ENCODE data around the gene TELO2.
"Not testable (repeated sequence)": the region's sequence is repeated elsewhere in the genome, so short reads cannot be mapped to it uniquely, and the experiment has no call there.

Gene TELO2

DNA sequence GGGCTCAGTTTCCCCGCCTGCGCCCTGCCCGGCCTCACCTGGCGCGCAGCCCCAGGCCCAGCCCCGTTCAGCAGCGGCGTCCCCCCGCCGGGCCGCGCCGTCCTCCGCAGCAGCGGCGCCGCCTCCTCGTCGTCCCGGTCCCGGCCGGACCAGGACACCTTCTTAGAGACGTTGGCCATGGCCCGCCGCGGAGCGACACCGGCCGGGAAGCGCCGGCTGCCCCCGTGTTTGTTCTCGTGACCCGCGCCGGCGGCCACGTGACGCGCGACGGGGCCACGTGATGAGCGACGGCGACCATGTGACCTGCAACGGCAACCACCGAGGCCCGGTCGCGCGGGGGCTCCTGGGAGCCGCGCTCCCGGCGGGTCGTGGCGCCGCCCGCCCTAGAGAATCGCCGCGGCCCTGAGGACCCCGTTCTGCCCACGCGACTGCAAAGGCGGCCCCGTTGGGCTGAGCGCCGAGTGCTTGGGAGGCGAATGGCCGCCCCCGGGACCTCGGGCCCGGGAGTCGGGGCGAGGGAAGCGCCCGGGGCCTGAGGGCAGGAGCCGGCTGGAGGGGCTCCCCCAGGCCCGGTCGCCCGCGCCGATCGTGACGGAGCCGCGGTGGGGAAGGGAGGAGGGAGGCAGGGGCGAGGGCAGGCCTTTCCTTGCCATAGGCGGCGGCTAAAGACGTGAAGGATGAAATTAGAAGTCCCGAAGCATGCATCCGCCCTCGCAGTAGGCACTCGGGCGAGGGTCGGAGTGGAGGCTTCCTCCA lies 18.2 kb upstream of the TELO2 start, which contains the start of gene CLCN7:
Gene CLCN7, minus strand, starts transcription at position 233 of the 756 bp plus-strand sequence. Its CDS starts 54 bp downstream, at position 179.
- in situ Hi-C loops (cut with MboI; ENCODE audit: low sequenced_read_pairs), result no loop called here

DNA sequence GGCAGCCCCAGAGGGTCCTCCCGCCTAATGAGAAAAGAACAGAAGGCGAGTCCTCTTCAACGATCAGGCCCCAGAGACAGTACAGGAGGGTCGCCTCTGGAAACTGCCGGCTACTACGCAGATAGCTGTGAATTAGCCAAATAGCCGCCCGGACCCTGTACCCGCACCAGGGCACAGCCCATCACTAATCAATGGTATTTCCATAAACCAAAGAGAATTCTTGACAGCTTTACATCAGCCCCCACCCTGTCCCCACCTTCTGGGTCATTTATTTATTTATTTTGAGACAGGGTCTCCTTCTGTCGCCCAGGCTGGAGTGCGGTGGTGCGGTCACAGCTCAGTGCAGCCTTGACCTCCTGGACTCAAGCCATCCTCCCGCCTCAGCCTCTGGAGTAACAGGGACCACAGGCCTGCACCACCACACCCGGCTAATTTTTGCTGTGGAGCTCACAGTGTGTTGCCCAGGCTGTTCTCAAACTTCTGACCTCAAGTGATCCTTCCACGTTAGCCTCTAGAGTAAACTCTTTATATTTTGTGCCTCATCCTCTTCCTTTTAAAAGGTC lies 17.5 kb upstream of the TELO2 start:
- in situ Hi-C loops (cut with MboI; ENCODE audit: low sequenced_read_pairs), result no loop called here

DNA sequence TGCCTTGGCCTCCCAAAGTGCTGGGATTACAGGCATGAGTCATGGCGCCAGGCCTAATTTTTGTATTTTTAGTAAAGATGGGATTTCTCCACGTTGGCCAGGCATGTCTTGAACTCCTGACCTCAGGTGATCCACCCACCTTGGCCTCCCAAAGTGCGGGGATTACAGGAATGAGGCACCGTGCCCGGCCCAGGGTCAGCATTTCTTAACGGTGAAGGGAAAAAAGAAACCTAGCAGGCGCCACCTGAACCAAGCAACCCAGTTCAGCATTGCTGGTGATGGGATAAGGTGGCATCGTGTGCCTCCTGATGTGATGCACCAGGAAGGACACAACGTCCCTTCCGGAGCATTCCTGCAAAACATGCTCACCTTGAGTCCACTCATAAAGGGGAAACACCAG lies 16.1 kb upstream of the TELO2 start:
- in situ Hi-C loops (cut with MboI; ENCODE audit: low sequenced_read_pairs), result no loop called here

DNA sequence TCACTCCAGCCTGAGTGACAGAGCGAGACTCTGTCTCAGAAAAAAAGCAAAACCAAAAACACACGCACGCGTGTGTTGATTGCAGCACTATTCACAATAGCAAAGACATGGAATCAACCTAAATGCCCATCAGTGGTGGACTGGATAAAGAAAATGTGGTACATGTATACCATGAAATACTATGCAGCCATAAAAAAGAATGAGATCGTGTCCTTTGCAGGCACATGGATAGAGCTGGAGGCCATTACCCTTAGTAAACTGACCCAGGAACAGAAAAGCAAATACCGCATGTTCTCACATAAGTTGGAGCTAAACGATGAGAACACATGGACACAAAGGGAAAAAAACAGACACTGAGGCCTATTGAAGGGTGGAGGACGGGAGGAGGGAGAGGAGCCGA lies 14.2 kb upstream of the TELO2 start:
- in situ Hi-C loops (cut with MboI; ENCODE audit: low sequenced_read_pairs), result not testable (repeated sequence)

DNA sequence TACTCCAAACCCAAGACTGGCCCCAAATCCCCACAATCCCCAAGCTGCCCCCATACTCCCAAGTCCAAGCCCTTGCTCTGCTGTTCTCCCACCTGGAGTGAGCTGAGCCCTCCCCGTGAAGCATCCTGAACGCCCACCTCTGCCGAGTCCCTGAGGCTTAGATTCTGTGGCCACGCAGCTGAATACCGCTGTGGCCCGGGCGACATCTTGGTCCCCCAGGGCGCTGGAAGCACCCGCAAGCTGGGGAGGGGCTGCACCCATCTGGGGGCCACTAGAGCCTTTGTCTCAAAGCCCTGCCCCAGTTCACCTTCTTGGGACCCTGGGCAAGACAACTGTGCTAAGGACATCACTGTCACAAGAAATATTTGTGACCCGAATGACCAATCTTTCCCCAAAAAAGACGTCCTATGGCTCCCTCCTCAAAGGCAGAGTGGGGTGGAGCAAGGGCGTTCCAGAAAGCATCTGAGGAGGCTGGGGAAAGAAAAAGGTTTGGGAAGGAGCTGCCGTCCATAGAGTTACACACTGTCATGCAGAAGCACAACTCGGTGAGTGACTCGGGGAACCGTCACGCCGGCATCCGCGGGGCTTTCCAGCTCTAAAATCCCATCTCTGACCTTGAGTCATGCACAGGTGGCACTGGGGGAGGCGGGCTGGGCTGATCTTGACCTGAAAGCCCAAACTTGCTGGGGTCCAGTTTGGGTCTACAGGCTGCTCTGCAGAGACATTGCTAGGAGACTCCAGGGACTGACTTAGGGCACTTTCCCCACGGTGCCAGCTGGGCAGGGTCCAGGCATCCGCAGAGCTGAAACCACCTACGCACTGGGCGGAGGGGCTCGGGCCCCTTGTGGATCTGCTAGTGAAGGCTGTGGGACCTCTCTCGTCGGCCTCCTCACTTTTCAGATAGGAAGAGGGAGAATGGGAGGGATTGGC lies 11.0 kb upstream of the TELO2 start:
- in situ Hi-C loops (cut with MboI; ENCODE audit: low sequenced_read_pairs), result no loop called here

DNA sequence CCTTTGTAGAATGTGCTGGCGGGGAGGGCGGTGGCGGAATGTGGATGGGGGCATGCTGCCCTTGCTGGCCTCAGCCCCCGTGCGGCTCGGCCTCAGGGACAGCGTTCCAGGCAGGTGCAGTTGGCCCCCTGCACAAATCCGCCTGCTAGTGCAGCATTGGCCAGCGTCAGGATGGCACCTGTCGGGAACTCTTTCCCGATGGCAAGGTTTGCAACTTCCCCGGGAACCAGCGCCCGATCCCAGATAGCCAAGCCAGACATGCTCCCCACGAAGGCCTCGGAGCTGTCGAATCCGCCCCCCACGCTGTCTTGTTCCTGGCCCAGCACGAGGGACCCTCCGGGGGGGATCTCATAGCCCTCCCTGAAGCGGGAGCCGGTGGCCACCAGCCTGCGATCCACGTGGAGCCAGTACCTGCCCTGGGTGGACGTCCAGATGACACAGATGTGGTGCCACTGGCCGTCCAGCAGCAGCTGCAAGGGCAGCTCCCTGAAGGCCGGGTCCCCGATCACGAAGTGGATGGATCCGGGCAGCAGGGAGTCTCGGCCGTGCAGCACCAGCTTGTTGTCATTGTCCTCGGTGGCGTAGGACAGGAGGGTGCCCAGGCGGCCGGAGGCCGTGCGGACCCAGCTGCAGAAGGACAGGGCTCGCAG lies 7.2 kb upstream of the TELO2 start:
- in situ Hi-C loops (cut with MboI; ENCODE audit: low sequenced_read_pairs), result no loop called here

DNA sequence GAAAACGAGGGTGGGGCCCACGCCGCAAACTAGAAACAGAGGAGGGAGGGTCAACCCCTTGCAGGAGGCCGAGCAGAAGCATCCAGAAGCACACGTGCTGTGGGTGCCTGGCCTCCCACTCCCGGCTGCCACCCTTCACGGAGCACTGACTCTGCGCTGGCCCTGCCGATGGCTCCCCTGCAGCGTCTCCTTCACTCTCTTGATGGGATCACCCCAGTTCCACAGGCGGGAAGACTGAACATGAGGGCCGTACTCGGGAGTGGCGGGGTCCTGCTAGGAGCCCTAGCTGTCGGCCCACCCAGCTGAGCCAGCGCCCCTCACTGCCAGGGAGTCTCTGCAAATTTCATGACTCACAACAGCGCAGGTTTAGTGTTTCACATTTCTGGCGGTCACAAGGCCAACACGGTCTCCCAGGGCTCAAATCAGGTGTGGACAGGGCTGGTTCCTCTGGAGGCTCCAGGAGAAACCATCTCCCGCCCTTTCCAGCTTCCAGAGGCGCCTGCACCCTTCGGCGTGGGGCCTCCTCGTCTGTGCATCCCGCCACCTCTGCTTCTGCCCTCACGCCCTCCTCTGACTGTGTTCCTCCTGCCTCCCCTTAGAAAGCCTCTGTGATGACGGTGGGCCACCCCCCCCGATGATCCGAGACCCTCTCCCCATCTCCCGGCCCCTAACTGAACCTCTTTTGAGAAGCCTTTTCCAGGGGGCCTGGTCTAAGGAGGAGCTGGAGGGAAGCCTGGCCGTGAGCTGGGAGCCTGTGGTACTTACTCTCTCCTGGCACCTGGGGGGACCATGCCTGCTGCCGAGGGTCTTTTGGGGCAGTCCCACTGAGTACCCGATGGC lies 6.4 kb upstream of the TELO2 start:
- in situ Hi-C loops (cut with MboI; ENCODE audit: low sequenced_read_pairs), result no loop called here

DNA sequence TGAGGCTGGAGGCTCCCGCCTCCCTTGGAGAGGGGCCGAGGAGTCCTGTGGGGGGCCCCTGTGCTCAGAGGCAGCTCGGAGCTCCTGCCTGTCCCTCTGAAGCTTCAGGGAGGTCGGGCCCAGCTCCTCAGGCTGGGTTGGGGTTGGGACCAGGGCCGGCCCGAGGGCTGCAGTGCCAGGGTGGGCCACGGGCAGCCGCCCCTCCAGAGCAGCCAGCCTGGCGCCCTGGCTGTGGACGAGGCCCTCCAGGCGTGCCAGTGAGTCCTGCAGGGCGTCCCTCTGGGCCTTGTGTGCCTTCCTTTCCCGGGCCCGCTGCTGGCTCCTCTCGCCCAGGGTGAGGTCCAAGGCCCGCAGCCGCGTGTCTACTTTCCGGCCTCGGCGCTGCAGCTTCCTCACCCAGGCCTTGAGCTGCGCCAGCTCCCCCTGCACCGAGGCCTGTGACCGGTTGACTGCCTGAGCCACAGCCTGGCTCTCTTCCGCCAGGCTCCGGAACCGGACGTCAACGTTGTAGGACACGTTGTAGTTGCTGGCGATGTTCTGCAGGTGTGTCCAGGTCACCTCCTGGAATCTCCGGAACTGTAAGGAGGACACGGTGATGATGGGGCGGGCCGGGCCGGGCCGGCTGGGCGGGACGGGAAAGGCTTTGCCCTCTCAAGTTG lies 5.6 kb upstream of the TELO2 start:
- in situ Hi-C loops (cut with MboI; ENCODE audit: low sequenced_read_pairs), result no loop called here

DNA sequence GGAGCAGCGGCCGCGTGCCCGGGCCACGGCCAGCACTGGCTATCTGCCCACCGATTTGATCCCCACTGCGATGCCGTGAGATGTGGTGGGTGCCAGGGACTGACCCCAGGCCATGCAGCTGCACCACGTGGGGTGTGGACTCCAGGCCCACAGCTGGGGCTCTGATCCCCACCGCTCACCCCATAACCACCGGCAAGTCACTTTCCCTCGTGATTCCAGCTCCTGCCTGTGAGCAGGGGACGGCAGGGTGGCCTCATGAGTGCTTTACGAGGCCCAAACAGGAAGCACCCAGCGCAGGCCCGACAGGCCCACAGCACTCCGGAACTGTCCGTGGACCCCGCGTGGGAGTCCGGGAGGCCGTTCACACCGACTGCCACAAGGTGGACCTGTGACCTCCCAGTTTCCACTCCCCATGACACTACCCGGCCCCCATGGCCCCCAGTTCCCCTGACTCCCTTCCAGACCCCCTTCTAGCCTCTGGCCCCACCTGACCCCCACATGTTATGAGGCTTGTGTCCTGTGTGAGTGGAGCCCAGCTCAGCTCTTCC lies 5.0 kb upstream of the TELO2 start:
- in situ Hi-C loops (cut with MboI; ENCODE audit: low sequenced_read_pairs), result no loop called here

DNA sequence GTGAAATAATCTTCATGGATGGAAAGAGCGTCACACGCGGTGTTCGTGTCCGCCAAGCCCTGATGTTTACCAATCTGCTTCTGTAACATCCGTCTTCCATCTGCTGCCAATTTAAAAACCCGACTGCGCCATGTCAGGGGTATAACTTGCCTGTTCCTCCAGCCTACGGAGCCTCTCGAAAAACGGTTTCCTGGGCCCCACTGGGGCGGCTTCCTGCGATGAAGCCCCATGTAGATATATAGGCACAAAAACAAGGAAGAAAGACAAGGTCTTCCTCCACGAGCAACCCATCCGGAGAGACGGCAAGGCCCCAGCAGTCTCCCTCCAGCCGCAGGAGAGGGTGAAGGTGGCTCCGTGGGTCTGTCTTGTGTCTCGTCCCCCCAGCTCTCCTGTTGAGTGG lies 4.5 kb upstream of the TELO2 start, which contains the start of gene PTX4:
Gene PTX4, minus strand, starts transcription at position 326 of the 400 bp plus-strand sequence. Its CDS starts 35 bp downstream, at position 291.
- in situ Hi-C loops (cut with MboI; ENCODE audit: low sequenced_read_pairs), result no loop called here

DNA sequence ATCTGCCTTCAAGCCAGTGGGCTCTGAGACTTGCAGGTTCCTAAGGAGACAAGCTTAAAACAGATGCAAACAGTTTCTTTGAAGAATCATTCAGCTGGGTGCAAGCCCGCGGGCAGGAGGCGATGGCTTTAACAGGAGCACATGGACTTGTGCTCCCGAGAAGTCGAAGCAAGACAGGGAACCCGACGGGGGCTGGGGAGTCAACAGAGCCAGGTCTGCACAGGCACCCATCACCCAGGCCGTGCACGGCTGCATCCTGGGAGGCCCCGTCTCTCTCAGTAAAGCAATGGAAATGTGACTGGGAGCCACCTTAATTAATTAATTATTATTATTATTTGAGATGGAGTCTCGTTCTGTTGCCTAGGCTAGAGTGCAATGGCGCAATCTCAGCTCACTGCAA lies 4.1 kb upstream of the TELO2 start:
- in situ Hi-C loops (cut with MboI; ENCODE audit: low sequenced_read_pairs), result no loop called here

DNA sequence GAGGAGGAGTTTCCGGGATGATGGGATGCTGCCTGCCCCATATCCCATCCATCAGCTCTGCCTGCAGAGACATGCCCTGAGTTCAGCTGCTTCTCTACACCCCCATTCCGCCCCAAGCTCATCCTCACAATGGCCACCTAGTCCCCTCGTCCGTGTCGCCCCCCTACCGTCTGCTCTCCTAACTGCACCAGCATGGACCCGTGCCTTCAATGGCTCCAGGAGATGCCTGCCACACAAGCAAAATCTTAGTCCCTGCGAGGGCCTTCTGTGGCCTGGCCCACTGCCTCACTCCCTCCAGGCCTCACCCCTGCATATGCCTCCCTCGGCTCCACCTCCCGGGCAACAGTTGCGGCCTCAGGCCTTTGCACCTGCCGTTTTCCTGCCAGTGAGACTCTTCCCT lies 1.8 kb upstream of the TELO2 start:
- in situ Hi-C loops (cut with MboI; ENCODE audit: low sequenced_read_pairs), result no loop called here

DNA sequence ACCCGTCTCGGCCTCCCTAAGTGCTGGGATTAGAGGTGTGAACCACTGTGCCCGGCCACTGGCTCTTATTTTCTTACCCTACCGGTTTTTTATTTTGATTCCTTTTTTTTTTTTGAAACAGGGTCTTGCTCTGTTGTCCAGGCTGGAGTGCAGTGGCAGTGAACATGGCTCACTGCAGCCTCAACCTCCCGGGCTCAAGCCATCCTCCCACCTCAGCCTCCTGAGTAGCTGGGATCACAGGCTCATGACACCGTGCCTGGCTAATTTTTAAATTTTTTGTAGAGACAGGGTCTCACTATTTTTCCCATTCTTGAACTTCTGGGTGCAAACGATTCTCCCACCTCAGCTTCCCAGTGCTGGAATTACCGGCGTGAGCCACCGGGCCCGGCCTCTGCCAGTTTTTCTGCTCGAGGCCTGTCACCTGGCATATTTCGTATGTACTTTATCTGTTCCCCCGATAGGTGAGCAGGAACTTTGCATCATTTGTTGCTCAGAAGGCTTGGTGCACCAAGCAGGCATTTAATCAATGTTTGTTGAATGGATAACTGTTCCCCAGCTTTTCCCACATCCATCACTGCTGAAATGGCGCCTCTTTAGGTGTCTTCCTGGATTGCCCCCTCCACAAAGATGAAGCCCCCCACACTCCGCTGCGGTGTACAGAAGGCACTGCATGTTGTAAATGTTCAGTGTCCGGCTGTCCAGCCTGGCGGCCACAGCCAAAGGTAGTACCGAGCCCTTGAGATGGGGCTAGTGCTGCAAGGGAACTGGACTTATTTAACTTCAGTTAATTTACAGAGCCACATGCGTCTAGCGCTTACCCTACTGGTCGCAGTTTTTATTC lies 858 bp upstream of the TELO2 start:
- in situ Hi-C loops (cut with MboI; ENCODE audit: low sequenced_read_pairs), result no loop called here

DNA sequence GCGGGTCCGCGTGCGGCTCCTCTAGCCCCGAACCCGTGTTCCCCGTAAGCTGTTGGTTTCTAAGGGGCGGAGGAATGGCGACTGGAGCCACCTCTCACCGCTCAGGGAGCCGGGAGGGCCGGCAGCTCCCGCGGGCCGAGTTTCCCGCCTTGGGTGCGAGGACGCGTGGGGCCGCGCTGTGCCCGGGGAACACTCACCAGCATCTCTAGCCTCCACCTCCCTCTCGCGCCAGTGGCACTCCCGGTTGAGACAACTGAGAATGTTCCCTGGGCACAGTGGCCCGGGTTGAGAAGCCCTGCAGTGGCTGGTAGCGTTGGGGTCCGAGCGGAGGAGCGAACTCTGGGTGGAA lies 560 bp downstream of the TELO2 start:
- in situ Hi-C loops (cut with MboI; ENCODE audit: low sequenced_read_pairs), result no loop called here

DNA sequence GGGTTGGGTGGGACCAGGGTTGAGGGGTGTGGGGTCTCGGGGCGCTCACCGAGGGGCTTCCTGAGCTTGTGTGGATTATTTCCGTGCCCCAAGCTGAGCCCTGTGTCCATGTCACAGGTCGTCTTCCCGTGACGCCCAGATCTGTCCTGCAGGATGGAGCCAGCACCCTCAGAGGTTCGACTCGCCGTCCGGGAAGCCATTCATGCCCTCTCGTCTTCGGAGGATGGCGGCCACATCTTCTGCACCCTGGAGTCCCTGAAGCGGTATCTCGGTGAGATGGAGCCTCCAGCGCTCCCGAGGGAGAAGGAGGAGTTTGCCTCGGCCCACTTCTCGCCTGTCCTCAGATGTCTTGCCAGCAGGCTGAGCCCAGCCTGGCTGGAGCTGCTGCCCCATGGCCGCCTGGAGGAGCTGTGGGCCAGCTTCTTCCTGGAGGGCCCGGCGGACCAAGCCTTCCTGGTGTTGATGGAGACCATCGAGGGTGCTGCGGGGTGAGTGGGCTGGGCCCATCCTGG lies 1.0 kb downstream of the TELO2 start:
- in situ Hi-C loops (cut with MboI; ENCODE audit: low sequenced_read_pairs), result no loop called here

DNA sequence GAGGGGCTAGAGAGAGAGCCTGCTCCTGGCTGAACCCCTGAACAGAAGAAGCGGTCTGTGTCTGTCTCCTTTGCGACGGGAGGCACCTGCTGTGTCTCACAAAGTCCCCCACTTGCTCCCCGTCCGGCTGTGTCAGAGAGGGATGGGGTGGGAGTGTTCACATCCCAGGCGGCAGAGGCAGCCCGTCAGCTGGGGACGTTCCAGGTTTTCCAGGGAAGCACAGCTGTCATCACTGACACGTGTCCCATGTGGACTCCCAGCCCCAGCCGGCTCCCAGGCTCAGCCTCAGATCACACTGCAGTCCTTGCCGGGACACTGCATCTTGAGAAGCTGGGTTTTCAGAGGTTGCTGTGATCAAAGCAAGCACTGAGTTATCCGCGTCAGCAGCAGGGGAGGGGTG lies 1.6 kb downstream of the TELO2 start:
- in situ Hi-C loops (cut with MboI; ENCODE audit: low sequenced_read_pairs), result no loop called here

DNA sequence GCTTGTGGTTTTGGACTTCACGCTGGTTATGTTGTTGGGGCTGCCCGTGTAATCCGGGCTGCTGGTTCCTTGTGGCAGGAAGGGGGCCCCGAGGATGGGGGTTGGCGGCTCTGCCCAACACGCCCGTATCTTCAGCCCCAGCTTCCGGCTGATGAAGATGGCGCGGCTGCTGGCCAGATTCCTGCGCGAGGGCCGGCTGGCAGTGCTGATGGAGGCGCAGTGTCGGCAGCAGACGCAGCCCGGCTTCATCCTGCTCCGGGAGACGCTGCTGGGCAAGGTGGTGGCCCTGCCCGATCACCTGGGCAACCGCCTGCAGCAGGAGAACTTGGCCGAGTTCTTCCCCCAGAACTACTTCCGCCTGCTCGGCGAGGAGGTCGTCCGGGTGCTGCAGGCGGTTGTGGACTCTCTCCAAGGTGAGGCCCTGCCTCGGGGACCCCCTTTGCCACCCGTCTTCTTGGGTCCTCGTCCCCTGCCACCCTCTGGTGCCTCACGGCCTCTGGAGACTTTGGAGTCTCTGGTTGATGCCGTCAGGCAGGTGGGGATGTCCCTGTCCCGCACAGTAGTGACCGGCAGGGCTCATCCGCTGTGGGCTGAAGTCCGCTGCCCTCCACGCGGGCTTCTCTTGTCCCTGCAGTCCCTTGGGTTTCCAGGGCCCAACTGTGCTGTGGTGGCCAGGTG lies 2.2 kb downstream of the TELO2 start:
- in situ Hi-C loops (cut with MboI; ENCODE audit: low sequenced_read_pairs), result no loop called here

DNA sequence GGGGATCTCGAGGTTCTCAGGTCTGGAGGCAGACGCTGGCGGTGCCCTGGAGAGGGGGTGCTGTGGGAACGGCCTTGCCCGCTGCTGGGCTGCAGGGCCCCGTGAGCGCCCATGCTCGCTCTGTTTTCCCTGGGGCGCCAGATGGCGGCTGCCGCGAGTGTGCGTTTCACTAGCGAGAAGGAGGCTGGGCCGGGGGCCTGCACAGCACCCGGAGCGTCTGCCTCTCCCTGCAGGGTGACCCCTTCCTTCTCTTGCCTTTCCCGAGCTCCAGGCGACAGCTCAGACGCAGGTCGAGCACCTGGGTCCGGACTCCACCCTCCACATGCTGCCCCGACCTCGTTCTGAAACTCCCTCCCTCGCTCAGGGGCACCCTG lies 2.7 kb downstream of the TELO2 start:
- in situ Hi-C loops (cut with MboI; ENCODE audit: low sequenced_read_pairs), result no loop called here
